Endothelial cell of umbilical vein (primary cell): ENCODE results near the gene HIF1AN. TPM values are rescaled to one million over a fixed set of nuclear protein-coding genes. Genes with fewer than 3 reads are reported as not detected.

Experiments
- BruUV-seq: library from RNA; stranded (reverse); fragments of 400-500 nt; replicated peaks from 2 replicates; lab custom pipeline; 2021; lab: Mats Ljungman, UMichigan
- CTCF ChIA-PET: fragments of 300-600, 350-600 bp; sonication (Branson Sonifier 250); formaldehyde crosslinking; loops from one replicate; lab custom pipeline; 2021; ENCODE audit warnings: antibody characterized with exemption, inconsistent platforms; lab: Charles Lee
- POLR2A ChIA-PET: fragments of 300-600, 350-600 bp; sonication (Branson Sonifier 250); formaldehyde crosslinking; loops from one replicate; lab custom pipeline; 2021; ENCODE audit warnings: antibody characterized with exemption, inconsistent platforms; lab: Charles Lee
- DNase-seq: peaks from one replicate; pipeline ENCODE4 v3.0.0-alpha.2; 2011; ENCODE audit warnings: low read depth, low spot score
- FAIRE-seq: peaks from 2 replicates; lab custom pipeline; 2011; peaks lifted over from hg19 to GRCh38; lab: Jason Lieb, UNC
- H2AFZ ChIP-seq: 2 replicates; pipeline ENCODE4 v1.6.0; 2012; ENCODE audit warnings: low read depth, low read length, control low read depth, inconsistent platforms
- H3K27ac ChIP-seq: 2 replicates; pipeline ENCODE4 v1.5.1; 2011; ENCODE audit warnings: low read depth, mild to moderate bottlenecking, control low read depth, low read length, moderate library complexity; ENCODE audit not compliant: insufficient read depth
- H3K27me3 ChIP-seq, 2 experiments: 2 replicates each; pipeline versions ENCODE4 v1.6.0 to v1.6.1; 2011; ENCODE audit warnings: low read length in 2 of 2, mixed read lengths in 1 of 2; ENCODE audit not compliant: control insufficient read depth in 2 of 2, insufficient read depth in 2 of 2
- H3K36me3 ChIP-seq, 2 experiments: 2 replicates in 1 of 2; 3 replicates in 1 of 2; pipeline ENCODE4 v1.5.1; 2011; ENCODE audit warnings: low read length in 2 of 2, mild to moderate bottlenecking in 1 of 2, moderate library complexity in 1 of 2; ENCODE audit not compliant: control insufficient read depth in 2 of 2, insufficient read depth in 2 of 2; ENCODE audit errors: extremely low read depth in 1 of 2
- H3K4me1 ChIP-seq: 3 replicates; pipeline ENCODE4 v1.5.1; 2011; ENCODE audit warnings: mild to moderate bottlenecking, low read length; ENCODE audit not compliant: control insufficient read depth, insufficient read depth; ENCODE audit errors: extremely low read depth
- H3K4me2 ChIP-seq: 2 replicates; pipeline ENCODE4 v1.6.1; 2011; ENCODE audit warnings: low read length, control low read depth, mixed read lengths; ENCODE audit not compliant: insufficient read depth
- H3K4me3 ChIP-seq, 3 experiments: fragments of 200-600 bp in 1 of 3; sonication (generic), shearing (Covaris generic) in 1 of 3; replicated peaks in 1 of 3; 2 replicates each; pipeline ENCODE4 v1.5.1; 2011 to 2016; ENCODE audit warnings: control low read depth in 3 of 3, low read length in 3 of 3, mild to moderate bottlenecking in 2 of 3, inconsistent platforms in 1 of 3, low read depth in 1 of 3, moderate library complexity in 1 of 3; ENCODE audit not compliant: insufficient read depth in 1 of 3
- H3K79me2 ChIP-seq: 2 replicates; pipeline ENCODE4 v1.6.0; 2012; ENCODE audit warnings: low read length, inconsistent platforms; ENCODE audit not compliant: control insufficient read depth, insufficient read depth
- H3K9ac ChIP-seq: replicated peaks from 2 replicates; pipeline ENCODE3; 2011; ENCODE audit warnings: low read length, control low read depth; ENCODE audit not compliant: insufficient read depth; ENCODE audit errors: extremely low read depth
- H3K9me1 ChIP-seq: replicated peaks from 3 replicates; pipeline ENCODE4 v1.6.0; 2011; ENCODE audit warnings: mild to moderate bottlenecking, low read length; ENCODE audit not compliant: control insufficient read depth, insufficient read depth; ENCODE audit errors: extremely low read depth
- H3K9me3 ChIP-seq: replicated peaks from 2 replicates; pipeline ENCODE4 v1.5.1; 2012; ENCODE audit warnings: low read length, inconsistent platforms; ENCODE audit not compliant: control insufficient read depth, insufficient read depth
- H4K20me1 ChIP-seq: replicated peaks from 2 replicates; pipeline ENCODE3; 2011; ENCODE audit warnings: mild to moderate bottlenecking, low read length; ENCODE audit not compliant: control insufficient read depth, insufficient read depth; ENCODE audit errors: extremely low read depth
- EZH2 ChIP-seq: IDR thresholded peaks from 2 replicates; pipeline ENCODE4 v1.6.1; 2012; ENCODE audit warnings: borderline replicate concordance, low read depth, mild to moderate bottlenecking, moderate library complexity, low read length, inconsistent platforms; ENCODE audit not compliant: severe bottlenecking
- FOS ChIP-seq: IDR thresholded peaks from 2 replicates; pipeline ENCODE4 v1.6.1; 2011; ENCODE audit warnings: mild to moderate bottlenecking, low read length, moderate library complexity, borderline replicate concordance; ENCODE audit not compliant: insufficient read depth
- GATA2 ChIP-seq: IDR thresholded peaks from 2 replicates; pipeline ENCODE4 v1.7.0; 2011; ENCODE audit warnings: low read depth, mild to moderate bottlenecking, moderate library complexity, mixed read lengths, low read length; ENCODE audit not compliant: insufficient read length, insufficient read depth
- JUN ChIP-seq: IDR thresholded peaks from 2 replicates; pipeline ENCODE4 v1.6.1; 2011; ENCODE audit warnings: borderline replicate concordance, low read depth; ENCODE audit not compliant: insufficient read length, insufficient read depth
- MYC ChIP-seq: IDR thresholded peaks from one replicate; pipeline ENCODE4 v1.6.1; 2011; ENCODE audit warnings: mild to moderate bottlenecking, low read depth, low read length
- POLR2A ChIP-seq: IDR thresholded peaks from 2 replicates; pipeline ENCODE4 v1.6.1; 2012; ENCODE audit warnings: low read depth, mild to moderate bottlenecking, control low read depth, low read length
- POLR2AphosphoS5 ChIP-seq: IDR thresholded peaks from 2 replicates; pipeline ENCODE4 v1.6.1; 2012; ENCODE audit warnings: low read depth, mild to moderate bottlenecking, control low read depth, low read length, moderate library complexity; ENCODE audit not compliant: insufficient read depth
- dilution Hi-C: fragments of 300-500 bp; cut with MboI; formaldehyde crosslinking; loops from one replicate; pipeline ENCODE4 v1.15.0; 2019; ENCODE audit warnings: low sequenced_read_pairs; ENCODE audit not compliant: extremely low pct_ligation_motif_present
- intact Hi-C: fragments of 100-400 bp; cut with micrococcal nuclease; formaldehyde crosslinking; loops from one replicate; pipeline ENCODE4 v1.10.0; 2022
- polyA plus RNA-seq, 4 experiments: library from polyadenylated mRNA; depleted of rRNA in 3 of 4; stranded (reverse) in 3 of 4; unstranded in 1 of 4; fragments of >200 nt; gene quantifications; 2 replicates each; pipeline versions ENCODE4 v1.2.1 to v1.2.3, GENCODE V29; 2011 to 2012; ENCODE audit warnings: missing spikeins in 1 of 4
- total RNA-seq: library from RNA; stranded (reverse); gene quantifications from 2 replicates; pipeline ENCODE4 v1.2.3, GENCODE V29; 2021
- TF ChIP-seq, protein P1 (sequence below), 2 donors: IDR thresholded peaks; 1 replicate in 1 of 2; 2 replicates in 1 of 2; pipeline ENCODE4 v1.5.1; 2011; ENCODE audit warnings: low read length in 2 of 2, mild to moderate bottlenecking in 2 of 2, moderate library complexity in 2 of 2, control low read depth in 1 of 2, inconsistent platforms in 1 of 2, low read depth in 1 of 2; ENCODE audit not compliant: insufficient read depth in 1 of 2; ENCODE audit errors: extremely low read depth in 1 of 2
- TF ChIP-seq, protein P2 (sequence below): IDR thresholded peaks from 2 replicates; pipeline ENCODE4 v1.6.1; 2011; ENCODE audit not compliant: insufficient read depth, insufficient read length

HIF1AN gene
- total and polyA plus RNA-seq, 2 donors (not counting 3 experiments of a cell fraction or from before 2014, with no cell fraction given): 7.3 to 34.0 TPM

DNA sequence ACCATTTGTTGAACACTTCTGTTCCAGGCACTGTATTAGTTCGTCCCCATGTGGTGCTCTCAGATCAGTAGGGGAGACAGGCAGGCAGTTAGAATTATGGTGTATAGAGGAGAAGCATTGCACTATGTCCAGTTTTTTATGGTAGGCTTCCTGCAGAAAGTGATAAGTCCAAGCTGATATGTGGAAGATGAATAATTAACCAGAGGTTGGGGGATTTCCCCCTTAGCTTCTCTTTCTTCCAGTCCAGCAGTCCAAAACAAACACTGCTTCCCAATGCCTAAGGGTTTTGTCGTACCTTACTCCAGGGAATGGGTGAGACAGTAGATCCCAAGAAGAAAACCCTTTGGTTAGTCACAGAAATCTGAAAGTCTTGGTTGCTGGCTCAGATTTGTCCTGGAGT, 19.2 kb downstream of the HIF1AN start:
- dilution Hi-C loops (no loop called here), intact Hi-C loops (no loop called here)
- Histone ChIP-seq H3K4me1 (no peaks in the 10 kb centered on the region), H3K27ac (no peak overlapping the region), H3K9ac (no peak overlapping the region), H3K9me1 (no peaks in the 10 kb centered on the region), H2AFZ (no peak overlapping the region), H4K20me1 (no peaks in the 10 kb centered on the region), H3K9me3 (no peaks in the 10 kb centered on the region), H3K79me2 (no peaks in the 10 kb centered on the region), H3K4me2 (no peak overlapping the region), H3K36me3 (peaks cover 0 to 5% of the 10 kb centered on the region in 2 experiments), H3K27me3 (no peaks in the 10 kb centered on the region), H3K4me3 (no peak overlapping the region)
- FAIRE-seq (no peak), DNase-seq (no peak)
- CTCF ChIA-PET: interaction anchor here (1.3 to 1.7 kb wide), 4 partner anchors 8 to 323 kb away, joined by 3 to 6 read pairs (median 4); partner anchors contain the start of gene HIF1AN
- POLR2A ChIA-PET: no interaction called here
- no TSS peak for BruUV-seq
- TF ChIP-seq JUN (no peak), GATA2 (no peak), EZH2 (no peak), FOS (no peak), POLR2AphosphoS5 (no peak), POLR2A (no peak), MYC (no peak)
- TF ChIP-seq, protein P1, sequence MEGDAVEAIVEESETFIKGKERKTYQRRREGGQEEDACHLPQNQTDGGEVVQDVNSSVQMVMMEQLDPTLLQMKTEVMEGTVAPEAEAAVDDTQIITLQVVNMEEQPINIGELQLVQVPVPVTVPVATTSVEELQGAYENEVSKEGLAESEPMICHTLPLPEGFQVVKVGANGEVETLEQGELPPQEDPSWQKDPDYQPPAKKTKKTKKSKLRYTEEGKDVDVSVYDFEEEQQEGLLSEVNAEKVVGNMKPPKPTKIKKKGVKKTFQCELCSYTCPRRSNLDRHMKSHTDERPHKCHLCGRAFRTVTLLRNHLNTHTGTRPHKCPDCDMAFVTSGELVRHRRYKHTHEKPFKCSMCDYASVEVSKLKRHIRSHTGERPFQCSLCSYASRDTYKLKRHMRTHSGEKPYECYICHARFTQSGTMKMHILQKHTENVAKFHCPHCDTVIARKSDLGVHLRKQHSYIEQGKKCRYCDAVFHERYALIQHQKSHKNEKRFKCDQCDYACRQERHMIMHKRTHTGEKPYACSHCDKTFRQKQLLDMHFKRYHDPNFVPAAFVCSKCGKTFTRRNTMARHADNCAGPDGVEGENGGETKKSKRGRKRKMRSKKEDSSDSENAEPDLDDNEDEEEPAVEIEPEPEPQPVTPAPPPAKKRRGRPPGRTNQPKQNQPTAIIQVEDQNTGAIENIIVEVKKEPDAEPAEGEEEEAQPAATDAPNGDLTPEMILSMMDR (IDR thresholded peaks at IDR 0.05; ENCODE audit: extremely low read depth in 1 of 2, insufficient read depth in 1 of 2, low read depth in 1 of 2, low read length in 2 of 2): no peak
- TF ChIP-seq, protein P2, sequence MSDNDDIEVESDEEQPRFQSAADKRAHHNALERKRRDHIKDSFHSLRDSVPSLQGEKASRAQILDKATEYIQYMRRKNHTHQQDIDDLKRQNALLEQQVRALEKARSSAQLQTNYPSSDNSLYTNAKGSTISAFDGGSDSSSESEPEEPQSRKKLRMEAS: no peak
